ENCODE measurements around the gene PPM1H.
"Not testable (repeated sequence)": the region's sequence is repeated elsewhere in the genome, so short reads cannot be mapped to it uniquely, and the experiment has no call there.

Gene PPM1H

DNA sequence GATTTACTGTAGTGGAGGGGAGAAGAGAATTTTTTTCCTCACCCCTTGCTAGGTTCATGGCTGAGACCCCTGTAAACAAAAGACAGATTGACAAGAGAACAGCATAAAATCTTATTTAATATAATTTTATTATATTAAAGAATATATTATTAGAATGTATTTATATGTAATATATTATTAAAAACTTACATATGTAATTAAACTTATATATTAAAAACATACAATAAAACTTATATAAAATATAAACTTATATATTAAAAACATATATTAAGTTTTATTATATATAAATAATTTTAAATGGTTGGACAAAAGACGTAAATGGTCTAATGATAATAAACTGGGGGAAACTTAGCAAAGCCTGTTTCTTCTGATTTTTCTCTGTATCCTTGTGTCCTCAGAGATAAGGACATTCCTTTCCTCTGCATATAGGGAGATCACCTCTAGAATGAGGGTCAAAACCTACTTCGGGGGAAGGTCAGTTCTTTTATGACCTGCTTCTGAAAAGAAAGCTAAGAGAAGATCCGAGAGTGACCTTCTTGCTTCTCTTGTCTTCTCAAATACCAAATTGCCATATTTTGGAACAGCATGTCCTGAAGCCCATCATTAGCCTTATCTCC is 8.9 kb upstream of the PPM1H start:
- no peak for DNase-seq (ENCODE audit: low read depth in 2 of 2, low spot score in 1 of 2)

DNA sequence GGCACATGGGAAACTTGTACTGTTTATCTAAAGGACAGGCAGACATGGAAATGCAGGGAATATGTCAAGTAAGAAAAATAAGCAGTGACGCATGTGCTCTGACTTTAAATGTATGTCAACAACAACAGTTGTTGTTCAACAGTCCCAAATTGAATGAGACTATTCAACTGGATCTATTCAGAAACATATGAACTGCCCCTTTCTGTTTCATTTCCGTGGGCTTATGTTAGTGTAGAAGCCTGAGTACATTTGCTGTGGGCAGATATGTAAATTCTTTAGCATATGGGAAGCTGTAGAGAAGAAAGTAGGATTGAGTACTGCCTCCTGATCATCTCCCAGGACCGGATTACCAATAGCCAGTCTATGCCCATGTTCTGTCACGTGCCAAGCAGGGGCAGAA is 7.4 kb upstream of the PPM1H start:
- DNase-seq (ENCODE audit: low read depth in 2 of 2, low spot score in 1 of 2), result not testable (repeated sequence)

DNA sequence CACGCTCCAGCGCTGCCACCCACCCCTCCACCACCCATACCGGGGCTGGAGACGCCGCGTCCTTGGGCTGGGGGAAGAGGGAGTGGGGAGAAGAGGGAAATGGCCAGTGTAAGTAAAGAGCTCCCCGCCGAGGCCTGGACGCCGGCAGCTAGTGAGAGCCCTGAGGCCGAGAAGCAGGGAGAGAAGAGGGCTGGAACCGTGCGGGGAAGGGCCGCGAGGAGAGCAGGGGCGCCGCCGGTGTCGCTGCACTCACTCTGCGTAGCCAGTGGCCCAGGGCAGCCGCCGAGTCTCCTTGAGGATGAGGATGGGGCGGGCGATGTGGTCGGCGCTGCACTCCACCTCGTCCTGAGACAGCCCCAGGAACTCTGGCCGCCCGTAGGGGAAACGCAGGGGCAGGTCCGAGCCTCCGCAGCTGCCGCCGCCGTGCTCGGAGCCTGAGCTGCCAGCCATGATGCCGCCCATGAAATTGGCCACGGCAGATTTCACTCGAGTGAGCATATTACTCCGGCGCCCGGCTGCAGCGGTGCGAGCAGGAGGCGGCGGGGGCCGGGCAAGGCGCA is 631 bp downstream of the PPM1H start:
- DNase-seq (ENCODE audit: low read depth in 2 of 2, low spot score in 1 of 2), result no peak

DNA sequence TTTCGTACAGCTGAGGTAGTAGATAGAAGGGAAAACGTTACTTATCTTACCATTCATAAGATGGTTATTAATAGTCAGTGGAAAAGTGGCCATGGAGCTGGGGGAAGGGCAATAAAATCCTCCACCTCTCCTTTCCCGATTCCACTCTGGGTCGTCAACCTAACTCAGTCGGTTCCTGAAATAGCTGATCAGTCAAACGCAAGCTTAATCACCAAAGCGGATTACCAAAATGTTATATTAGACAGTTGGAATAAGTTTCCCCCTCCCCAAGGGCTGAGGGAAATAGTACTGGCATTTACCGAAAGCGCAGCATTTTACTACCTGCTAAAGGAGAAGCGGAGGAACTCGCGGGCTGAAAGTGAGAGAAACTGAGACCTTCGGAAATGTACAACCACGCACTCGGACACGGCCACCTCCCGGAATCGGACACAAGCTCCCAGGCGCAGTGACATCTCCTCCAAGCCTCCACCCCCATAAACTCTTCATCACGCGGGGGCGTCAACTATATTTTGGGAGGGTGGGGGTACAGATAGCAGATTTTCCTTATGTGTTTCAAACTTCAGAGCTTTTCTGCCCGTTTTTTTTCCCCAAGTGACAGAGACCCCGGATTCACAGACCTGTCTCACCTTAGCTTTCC is 1.2 kb downstream of the PPM1H start:
- no peak for DNase-seq (ENCODE audit: low read depth in 2 of 2, low spot score in 1 of 2)

DNA sequence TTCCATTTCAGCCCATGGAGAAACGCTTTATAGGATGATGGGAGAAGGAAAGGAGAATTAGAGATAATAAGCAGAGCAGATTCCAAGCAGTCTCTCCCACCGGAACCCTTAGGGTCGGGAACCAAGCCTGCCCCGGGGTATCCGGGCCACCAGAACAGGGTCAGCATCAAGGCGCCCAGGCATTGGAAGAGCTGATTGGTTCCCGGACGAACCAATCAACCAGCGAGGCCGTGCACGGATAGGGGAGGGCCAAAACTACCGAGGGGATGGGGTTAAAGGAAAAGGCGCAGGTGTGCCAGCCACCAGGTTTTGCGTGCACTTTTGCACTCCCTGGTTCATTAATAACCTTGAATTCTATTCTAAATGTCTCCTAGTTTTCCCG is 1.7 kb downstream of the PPM1H start:
- no peak for DNase-seq (ENCODE audit: low read depth in 2 of 2, low spot score in 1 of 2)

DNA sequence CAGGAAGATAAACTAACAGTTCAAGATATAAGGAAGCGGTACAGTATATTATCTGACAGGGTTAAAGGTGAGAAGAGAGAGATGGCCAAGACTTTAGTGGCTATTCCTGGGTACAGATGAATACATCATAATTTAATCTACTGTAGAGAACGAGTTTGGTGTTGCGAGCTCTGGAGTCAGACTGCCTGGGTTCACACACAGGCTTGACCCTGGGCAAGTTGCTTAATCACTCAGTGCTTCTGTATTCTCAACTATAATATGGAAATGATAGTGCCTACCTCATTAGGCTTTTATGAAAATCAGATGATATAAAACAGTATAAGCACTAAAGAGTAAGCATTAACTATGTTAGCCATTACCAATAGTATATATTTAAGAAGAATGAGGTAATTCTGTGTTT is 3.5 kb downstream of the PPM1H start:
- DNase-seq (ENCODE audit: low read depth in 2 of 2, low spot score in 1 of 2), result no peak

DNA sequence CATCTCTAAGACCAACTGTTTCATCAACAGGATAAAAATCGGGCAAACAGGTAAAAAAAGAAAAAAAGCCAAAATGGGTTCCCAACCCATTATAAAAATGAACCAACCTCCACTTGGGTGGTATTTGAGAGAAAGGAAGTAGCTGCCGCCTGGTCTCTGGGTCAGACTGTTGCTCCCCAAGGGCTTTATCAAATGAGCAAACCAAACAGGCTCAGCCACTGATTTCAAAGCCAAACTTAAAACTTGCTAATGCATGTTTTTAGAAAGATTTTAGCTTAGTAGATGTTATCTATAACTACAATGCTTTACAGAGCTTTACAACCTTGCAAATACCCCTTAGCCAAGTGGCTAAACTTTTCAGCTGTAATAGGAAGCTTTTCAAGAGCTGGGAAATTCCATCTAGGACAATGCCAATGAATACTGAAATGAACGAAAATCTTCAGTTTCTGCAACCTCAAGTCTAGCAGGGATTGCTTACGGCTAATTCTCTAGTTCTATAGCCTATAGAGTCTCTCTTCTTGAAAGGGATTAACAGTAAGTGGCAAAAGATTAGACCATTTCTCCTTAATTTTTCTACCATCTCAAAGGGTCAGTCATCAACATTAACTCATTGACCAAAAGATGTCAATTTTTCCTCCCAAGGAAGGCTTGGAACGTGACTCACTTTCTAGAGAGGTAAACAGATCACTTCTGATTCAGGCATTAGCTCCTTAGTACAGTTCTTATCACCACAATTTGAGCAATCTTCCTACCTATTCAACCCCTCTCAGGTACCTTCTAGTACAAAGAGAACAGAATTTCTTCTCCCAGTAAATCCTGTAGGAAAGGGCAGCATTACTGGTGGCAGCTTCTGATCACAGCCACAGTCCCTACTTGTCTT is 4.2 kb downstream of the PPM1H start:
- no peak for DNase-seq (ENCODE audit: low read depth in 2 of 2, low spot score in 1 of 2)

DNA sequence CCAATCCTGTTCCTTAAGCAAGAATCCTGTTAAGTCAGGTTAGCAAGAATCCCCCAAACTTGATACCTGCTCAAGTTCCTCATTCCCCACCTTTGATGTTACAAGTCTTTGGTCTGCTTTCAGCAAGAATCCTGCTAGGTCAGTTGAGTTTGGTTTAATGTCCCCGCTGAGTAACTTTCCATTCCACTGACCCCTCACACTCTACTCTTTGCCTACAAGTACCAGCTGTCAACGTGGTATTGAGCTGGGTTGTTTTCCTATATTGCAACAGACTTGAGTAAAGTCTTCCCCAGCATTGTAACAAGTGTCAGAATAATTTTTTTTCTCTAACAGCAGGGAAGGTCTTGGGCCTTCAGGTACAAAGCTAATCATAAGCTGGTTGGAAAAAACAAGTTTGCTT is 6.3 kb downstream of the PPM1H start:
- DNase-seq (ENCODE audit: low read depth in 2 of 2, low spot score in 1 of 2), result no peak

DNA sequence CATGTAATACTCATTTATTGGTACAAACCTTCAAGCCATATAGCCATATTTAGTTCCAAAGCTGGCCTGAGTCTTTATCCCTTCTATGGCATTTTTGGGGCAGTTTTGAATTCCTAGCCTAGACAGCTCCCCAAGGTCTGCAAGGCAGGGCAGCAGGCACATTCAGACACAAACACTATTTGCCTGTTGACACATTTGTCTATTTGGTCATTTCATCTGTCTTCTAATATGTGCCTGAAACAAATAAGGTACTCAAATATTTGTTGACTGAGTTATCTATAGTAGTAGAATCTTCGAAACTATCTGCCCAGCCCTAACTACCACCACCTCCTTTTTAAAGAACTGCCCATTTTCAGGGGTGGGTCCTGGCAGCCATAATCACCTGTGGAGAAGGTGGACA is 9.3 kb downstream of the PPM1H start:
- DNase-seq (ENCODE audit: low read depth in 2 of 2, low spot score in 1 of 2), result no peak

DNA sequence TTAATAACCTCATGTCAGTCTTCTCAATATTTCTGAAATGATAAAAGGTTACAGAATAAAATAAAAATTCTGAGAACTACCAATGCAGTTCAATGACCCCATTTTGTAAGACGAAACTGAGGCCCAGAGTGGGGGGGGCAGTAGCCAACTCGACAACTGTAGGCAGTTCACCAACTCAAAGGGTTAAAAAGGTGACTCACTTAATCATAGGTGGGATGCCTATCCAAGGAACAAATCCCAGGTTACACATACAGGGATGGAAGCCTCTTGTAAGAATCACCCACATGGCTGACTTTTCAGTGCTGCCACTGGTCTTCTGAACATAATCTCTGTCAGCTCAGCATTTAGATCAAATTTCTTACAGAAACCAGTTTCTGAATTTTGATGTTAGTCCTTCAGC is 10.9 kb downstream of the PPM1H start:
- no peak for DNase-seq (ENCODE audit: low read depth in 2 of 2, low spot score in 1 of 2)

DNA sequence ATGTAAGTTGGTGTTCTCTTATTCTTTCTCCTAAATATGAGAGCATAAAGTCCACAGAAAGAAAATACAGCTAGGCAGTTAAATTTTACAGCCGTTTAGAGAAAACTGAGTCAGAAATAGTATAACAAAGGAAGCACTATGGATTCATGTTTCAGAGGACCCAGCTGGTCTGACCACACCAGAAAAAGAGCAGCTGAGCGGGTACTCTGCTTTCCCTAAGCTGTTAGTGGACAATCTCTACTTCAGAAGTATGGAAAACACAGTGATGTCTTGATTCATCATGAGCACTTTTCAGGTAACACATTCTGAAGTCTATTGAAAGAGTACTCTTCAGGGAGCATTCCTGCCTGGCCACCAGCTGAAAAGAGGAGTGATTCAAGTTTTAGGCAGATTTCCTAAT is 12.4 kb downstream of the PPM1H start:
- no peak for DNase-seq (ENCODE audit: low read depth in 2 of 2, low spot score in 1 of 2)

DNA sequence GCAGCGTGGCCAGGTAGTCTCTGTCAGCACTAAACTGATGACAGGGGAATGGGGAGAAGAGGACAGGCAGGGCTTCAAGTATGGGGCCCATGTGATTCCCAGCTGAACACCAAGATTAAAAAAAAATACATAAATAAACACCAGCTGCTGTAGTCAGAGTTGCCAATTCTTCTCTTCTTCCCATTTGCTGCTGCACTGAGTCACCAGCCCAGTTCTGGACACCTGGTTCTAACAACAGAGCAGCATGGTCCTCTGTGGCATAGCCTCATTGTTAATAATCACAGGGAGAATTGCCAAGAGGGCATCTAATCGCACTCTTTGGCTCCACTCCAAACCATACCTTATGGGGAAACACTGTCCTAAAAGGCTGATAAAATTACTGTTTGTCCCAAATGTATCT is 15.1 kb downstream of the PPM1H start:
- no peak for DNase-seq (ENCODE audit: low read depth in 2 of 2, low spot score in 1 of 2)

DNA sequence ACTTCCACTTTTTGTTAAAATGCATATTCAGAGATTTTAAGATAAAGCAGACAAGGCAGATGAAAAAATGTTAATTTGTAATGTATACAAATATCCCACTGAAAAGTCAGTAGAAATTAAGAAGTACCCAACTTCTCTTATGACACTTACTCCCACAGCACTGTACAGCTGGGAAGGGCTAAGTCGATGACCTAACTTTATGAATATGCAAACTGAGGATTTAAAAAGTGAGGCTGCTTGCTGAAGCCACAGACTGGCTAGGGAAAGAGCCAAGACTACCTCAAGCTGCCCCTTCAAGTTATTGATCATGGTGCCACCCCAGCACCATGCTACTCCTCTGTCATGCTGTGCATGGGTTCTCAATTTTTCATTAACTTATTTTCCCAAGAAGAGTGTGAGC is 17.0 kb downstream of the PPM1H start:
- no peak for DNase-seq (ENCODE audit: low read depth in 2 of 2, low spot score in 1 of 2)

DNA sequence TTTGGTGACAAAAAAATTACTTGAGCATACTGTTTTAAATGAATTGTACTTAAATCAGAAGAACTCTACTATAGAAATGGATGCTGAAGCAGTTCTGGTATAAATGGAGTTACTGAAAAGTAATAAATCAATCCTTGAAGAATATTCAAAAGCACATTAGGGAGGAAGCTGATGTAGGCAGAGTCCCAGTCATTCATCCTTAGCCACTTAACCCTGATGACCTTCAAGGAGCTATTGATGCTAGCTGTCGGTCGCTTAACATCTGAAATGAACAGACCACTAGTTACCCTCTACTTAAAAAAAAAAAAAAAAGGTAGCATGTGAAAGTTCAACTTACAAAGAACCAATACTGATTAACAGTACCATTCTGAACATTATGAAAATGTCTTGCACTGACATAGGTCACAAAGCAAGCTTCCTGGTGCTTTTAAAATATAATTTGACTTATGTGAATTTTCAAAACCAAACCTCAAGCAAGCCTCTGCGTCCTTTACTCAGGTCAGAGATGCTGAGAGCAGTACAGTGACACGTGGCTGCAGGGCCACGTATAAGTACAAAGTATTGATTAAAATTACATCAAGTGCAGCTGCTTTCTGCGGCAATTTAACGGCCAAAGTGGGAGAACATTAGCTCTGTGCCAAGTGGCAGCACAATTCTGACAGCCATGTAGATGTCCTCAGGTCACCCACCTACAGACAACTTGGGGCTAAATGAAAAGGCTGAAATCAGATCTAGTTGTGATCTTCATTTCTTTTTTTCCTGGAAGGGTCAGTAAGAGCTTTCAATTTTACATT is 18.1 kb downstream of the PPM1H start:
- DNase-seq (ENCODE audit: low read depth in 2 of 2, low spot score in 1 of 2), result no peak

DNA sequence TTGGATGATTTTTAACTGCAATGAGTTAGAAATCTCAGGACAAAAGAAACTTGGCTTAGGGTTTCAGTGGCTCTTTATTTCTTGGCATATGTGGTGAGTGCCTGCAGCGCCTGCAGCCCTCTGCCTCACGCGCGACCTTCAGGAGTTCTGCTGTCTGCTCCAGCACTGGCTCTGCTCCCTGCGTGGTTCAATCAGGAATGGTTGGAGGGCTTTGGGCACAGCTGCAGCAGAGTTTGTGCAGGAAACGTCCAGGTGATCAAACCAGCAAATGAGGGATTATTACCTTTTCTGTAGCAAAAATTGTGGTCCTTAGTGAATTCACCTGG is 19.8 kb downstream of the PPM1H start:
- no peak for DNase-seq (ENCODE audit: low read depth in 2 of 2, low spot score in 1 of 2)

DNA sequence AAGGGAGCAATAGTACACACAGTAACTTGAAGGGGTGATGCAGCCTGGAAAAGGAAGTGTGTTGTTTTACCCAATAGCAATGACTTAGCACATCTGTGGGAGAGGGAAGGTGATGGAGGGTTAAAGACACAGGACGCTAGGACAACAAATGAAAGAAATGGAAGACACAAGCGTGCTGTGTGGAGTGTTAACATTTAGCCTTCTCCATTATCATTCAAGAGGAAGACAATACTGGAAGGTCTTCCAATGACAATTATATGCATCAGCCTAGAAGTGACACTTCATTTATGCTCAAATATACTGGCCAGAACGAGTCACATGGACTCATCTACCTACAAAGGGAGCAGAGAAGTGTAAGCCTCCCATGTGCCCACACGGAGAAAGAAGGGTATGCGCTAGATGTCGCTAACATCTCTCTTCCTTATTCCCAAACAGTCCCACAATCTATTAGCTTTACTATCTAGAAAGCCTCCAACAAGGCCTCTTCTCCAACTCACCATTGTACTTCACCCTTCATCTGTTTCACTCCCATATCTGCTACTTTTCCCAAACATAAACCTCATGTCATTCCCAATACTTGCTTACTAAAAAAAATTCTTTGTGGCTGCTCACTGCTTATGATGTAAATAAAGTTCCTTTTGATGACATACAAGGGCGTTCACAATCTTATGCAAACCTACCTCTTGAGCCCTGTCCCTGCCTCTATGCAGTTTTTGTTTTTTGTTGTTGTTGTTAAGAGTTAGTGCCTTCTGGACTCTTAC is 20.3 kb downstream of the PPM1H start:
- DNase-seq (ENCODE audit: low read depth in 2 of 2, low spot score in 1 of 2), result no peak

DNA sequence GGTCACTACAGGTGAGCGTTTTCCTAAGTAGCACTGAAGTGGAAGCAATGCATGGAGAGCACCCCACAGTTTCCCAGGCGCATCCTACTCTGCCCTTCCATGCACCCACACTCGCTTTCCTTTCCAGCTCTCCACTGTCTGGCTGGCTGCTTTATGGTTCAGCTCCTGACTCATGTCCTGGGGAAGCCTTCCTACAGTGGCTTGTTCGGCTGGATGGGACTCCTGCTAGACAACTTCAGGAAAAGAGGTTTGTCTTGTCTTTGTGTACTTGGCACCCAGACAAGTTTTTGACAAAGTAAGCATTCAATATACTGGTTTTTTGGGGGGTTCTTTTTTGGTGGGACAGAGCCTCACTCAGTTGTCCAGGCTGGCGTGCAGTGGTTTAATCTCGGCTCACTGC is 21.6 kb downstream of the PPM1H start:
- no peak for DNase-seq (ENCODE audit: low read depth in 2 of 2, low spot score in 1 of 2)

DNA sequence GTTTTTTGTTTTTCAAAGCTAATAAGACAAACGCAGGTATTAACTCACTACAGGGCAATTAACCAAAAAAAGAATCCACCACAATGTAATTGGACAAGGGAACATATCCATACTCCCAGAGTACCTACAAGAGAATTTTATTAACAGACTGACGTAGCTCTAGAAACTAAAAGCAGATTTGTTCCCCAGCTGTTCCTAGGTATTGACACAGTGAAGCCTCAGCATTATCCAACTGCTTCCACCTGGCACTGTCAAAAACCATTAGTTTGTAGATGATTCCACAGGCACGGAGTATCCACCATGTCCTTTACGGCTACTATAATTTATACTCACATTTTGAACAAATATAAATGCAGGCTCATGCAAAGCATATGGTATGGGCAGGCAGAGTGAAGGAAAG is 22.3 kb downstream of the PPM1H start:
- no peak for DNase-seq (ENCODE audit: low read depth in 2 of 2, low spot score in 1 of 2)

DNA sequence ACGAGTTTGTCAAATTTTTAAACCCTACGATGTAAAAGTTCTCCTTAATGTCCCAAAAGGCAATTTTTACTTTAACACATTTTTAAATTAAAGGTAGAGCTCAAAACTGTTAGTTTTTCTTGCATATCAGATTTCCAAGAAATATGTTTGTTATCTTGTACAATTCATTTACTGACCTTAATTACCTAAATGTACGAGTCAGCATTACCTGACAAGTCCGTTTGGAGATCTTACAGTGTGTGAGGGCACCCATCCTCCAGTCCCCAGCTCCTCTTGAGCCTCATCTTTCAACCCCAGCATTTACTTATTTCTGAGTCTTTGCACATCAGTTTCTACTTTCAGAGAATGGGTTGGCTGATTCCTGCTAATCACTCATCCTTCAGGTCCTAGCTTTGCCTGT is 23.7 kb downstream of the PPM1H start:
- no peak for DNase-seq (ENCODE audit: low read depth in 2 of 2, low spot score in 1 of 2)

DNA sequence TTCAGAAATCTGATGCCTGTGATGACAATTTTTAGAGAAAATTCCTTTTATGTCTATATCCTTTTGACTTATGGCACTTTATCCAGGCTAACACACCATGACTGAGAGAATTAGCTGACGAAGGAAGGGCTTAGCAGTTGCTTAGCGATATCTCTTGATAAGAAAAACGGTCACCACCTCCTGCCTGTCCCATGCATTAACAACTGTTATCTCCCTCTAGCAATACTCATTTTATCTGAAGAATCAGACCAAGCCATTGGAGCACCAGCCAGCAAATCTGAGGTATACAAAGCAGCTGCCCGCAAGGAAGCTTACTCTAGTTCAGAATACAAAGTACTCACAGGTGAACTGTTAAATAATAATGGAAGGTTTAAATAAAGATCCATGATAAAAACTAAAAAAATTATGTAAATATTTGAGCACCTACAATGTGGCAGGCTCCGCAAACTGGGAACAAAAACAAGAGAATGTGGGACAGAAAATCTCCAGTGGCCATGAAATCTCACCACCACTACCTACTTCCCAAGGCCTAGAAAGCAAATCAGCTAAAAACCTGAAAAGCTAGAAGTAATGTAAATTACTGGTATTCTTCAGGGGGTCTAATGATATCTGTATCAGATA is 24.3 kb downstream of the PPM1H start:
- DNase-seq (ENCODE audit: low read depth in 2 of 2, low spot score in 1 of 2), result no peak
